RWPE1 (cell line): ENCODE data around the gene ZNF804B.

Experiments used
- CTCF ChIA-PET: fragments of 350-600 bp; sonication (Branson Sonifier 250); formaldehyde crosslinking; extraction: SDS; loops from one replicate; lab custom pipeline; 2021; lab: Yijun Ruan, JAX
- POLR2A ChIA-PET: fragments of 400-600 bp; formaldehyde crosslinking; extraction: SDS; loops from one replicate; lab custom pipeline; 2020; ENCODE audit warnings: antibody characterized with exemption; ENCODE audit not compliant: low non-redundant PET; lab: Yijun Ruan, JAX
- DNase-seq: peaks from one replicate; pipeline ENCODE4 v3.0.0; 2012; ENCODE audit warnings: low spot score
- H3K27ac ChIP-seq: fragments of 450-650 bp; 2 replicates; pipeline ENCODE4 v1.5.1; 2017
- CTCF ChIP-seq: fragments of 450-650 bp; conservative IDR thresholded peaks from 2 replicates; pipeline ENCODE4 v1.5.1; 2017; ENCODE audit warnings: low read depth, mild to moderate bottlenecking

ZNF804B gene

GRCh38 chr7:88759230-88760135, at the start of gene ZNF804B:
Gene ZNF804B (plus strand): TSS chr7:88759700. CDS start chr7:88759977, 277 bp downstream.
- DNase-seq, result no peak
- POLR2A ChIA-PET, result no interaction called here
- H3K27ac ChIP-seq, result no peak within 1 kb of the TSS
- CTCF ChIA-PET, result no interaction called here
- TF ChIP-seq CTCF, result no peak

- TF ChIP-seq CTCF, result no peak
- ChIA-PET POLR2A (no interaction called here), CTCF (no interaction called here)
- DNase-seq, result no peak
- H3K27ac ChIP-seq, result no peak overlapping the region
Measured at GRCh38 chr7:88735920-88736319, 23.6 kb upstream of the ZNF804B start.

- TF ChIP-seq CTCF, result no peak
- H3K27ac ChIP-seq, result no peak overlapping the region
- CTCF ChIA-PET, result no interaction called here
- no peak for DNase-seq
- POLR2A ChIA-PET, result no interaction called here
Measured at GRCh38 chr7:88737632-88738031, 21.9 kb upstream of the ZNF804B start.

DNA sequence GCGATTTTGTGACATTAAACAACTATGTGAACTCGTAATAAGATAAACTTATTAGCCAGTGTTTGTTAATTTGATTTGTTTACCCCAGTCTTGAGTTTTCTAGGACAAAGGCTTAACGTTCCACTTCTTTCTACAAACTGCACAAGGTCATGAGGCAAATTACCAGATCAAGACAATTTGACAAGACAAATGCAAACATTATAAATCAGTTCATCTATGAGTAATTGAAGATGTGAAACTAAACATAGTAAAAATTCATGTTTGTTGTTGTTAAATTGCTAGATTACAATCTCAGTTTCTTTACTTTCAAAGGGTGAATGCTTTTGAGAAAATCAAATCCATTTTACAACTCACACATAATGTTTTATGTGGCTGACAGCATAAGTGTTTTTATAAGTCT, 13.4 kb upstream of the ZNF804B start:
- H3K27ac ChIP-seq, result no peak overlapping the region
- POLR2A ChIA-PET, result no interaction called here
- CTCF ChIA-PET, result no interaction called here
- TF ChIP-seq CTCF, result no peak
- no peak for DNase-seq

DNA sequence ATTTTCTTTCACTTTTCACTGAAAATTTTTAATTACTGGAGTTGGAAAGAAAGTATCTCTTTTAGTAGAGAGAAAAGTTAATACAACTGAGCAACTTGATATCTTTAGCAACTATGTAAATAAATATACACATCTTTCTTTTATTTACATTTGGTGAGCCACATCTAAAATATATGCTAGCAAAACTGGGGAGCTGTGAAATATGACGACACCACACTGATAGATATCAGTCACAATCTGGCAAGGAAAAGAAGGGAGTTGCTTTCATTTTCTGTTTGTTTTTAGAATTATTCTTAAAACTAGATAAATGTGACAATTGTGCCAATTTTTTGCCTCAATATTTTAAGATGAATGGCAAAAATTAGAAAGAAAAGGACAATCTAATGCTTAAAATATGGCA, 2.7 kb upstream of the ZNF804B start:
- H3K27ac ChIP-seq, result no peak overlapping the region
- no peak for TF ChIP-seq CTCF
- ChIA-PET CTCF (no interaction called here), POLR2A (no interaction called here)
- DNase-seq, result no peak

- TF ChIP-seq CTCF, result no peak
- ChIA-PET CTCF (no interaction called here), POLR2A (no interaction called here)
- DNase-seq, result no peak
- H3K27ac ChIP-seq, result no peak overlapping the region
Measured at GRCh38 chr7:88757371-88757770, 2.1 kb upstream of the ZNF804B start.
